Neural cell (in vitro differentiated cells): Measurements from ENCODE around the gene ITPKB.

Experiments
- EP300 ChIP-seq: fragments of 450-650 bp; conservative IDR thresholded peaks from 2 replicates; pipeline ENCODE4 v1.6.1; 2014; ENCODE audit warnings: antibody characterized with exemption, mild to moderate bottlenecking, moderate library complexity; ENCODE audit not compliant: poor library complexity, severe bottlenecking
- EZH2 ChIP-seq: fragments of 200-600, 300-800 bp; shearing (Covaris generic), sonication (generic); IDR thresholded peaks from 2 replicates; pipeline ENCODE4 v1.6.1; 2014; ENCODE audit warnings: antibody characterized with exemption, low read length, borderline replicate concordance, mild to moderate bottlenecking; ENCODE audit not compliant: insufficient read depth, poor library complexity, severe bottlenecking
- POLR2AphosphoS5 ChIP-seq: IDR thresholded peaks from 2 replicates; pipeline ENCODE4 v1.6.1; 2012
- RAD21 ChIP-seq: fragments of 450-650 bp; conservative IDR thresholded peaks from 2 replicates; pipeline ENCODE4 v1.6.1; 2014; ENCODE audit warnings: antibody characterized with exemption, mild to moderate bottlenecking, moderate library complexity
- SMC3 ChIP-seq: fragments of 450-650 bp; conservative IDR thresholded peaks from 2 replicates; pipeline ENCODE4 v1.6.1; 2014; ENCODE audit warnings: antibody characterized with exemption, mild to moderate bottlenecking, moderate library complexity; ENCODE audit not compliant: poor library complexity
- TAF1 ChIP-seq: IDR thresholded peaks from 2 replicates; pipeline ENCODE4 v1.6.1; 2012; ENCODE audit warnings: low read depth
- TF ChIP-seq, protein P1 (sequence below): fragments of 450-650 bp; IDR thresholded peaks from 2 replicates; pipeline ENCODE4 v1.5.1; 2014; ENCODE audit warnings: antibody characterized with exemption, mild to moderate bottlenecking, moderate library complexity; ENCODE audit not compliant: poor library complexity, severe bottlenecking
- TF ChIP-seq, protein P2 (sequence below): IDR thresholded peaks from 2 replicates; pipeline ENCODE4 v1.6.1; 2012; ENCODE audit warnings: borderline replicate concordance

DNA sequence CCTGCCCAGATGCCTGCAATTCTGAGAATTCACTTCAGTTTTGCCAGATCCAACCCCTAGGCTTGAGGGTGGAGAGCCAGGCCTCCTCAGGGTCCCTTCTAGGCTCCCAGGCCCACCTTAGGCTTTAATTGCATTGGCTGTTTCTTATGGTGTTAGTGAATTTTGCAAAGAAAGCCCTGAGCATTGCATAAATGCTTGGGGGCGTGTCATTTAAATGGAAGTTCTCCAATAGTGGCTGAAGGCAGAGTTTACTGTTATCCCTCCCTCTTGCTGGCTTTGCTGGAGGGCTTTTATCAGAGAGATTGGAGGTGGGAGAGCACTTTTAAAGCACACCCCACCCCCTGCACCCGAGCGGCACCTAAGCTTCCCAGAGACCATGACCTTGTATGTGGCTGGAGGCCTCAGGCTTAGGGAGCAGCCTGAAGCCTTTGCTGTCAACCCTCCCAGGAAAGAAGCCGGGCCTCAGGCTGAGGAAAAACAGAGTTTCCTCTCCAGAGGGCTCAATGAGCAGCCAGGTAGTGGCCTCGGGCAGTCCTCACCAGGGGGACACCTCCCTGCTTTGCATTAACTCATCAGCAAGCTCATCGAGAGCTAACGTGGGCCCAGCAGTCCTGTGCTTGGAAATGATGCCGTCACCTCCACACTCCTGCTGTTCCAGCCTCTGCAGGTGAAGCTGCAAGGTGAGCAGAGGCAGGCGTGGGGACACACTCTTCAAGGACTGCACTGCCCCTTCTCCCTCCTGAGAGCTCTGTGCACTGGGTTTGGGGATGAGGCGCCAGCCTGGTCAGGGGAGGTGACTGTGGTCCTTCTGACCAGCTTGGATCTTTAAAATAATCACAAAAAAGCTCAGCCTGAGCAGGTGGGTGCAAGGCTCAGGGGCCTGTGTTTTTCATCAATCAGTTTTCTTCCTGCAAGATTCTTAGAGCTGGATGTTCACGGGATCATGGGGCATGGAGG, 132.5 kb downstream of the ITPKB start:
- TF ChIP-seq EP300 (no peak), EZH2 (no peak), POLR2AphosphoS5 (no peak), TAF1 (no peak), RAD21 (no peak), SMC3 (no peak)
- TF ChIP-seq, protein P1, sequence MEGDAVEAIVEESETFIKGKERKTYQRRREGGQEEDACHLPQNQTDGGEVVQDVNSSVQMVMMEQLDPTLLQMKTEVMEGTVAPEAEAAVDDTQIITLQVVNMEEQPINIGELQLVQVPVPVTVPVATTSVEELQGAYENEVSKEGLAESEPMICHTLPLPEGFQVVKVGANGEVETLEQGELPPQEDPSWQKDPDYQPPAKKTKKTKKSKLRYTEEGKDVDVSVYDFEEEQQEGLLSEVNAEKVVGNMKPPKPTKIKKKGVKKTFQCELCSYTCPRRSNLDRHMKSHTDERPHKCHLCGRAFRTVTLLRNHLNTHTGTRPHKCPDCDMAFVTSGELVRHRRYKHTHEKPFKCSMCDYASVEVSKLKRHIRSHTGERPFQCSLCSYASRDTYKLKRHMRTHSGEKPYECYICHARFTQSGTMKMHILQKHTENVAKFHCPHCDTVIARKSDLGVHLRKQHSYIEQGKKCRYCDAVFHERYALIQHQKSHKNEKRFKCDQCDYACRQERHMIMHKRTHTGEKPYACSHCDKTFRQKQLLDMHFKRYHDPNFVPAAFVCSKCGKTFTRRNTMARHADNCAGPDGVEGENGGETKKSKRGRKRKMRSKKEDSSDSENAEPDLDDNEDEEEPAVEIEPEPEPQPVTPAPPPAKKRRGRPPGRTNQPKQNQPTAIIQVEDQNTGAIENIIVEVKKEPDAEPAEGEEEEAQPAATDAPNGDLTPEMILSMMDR, result no peak
- TF ChIP-seq, protein P2, sequence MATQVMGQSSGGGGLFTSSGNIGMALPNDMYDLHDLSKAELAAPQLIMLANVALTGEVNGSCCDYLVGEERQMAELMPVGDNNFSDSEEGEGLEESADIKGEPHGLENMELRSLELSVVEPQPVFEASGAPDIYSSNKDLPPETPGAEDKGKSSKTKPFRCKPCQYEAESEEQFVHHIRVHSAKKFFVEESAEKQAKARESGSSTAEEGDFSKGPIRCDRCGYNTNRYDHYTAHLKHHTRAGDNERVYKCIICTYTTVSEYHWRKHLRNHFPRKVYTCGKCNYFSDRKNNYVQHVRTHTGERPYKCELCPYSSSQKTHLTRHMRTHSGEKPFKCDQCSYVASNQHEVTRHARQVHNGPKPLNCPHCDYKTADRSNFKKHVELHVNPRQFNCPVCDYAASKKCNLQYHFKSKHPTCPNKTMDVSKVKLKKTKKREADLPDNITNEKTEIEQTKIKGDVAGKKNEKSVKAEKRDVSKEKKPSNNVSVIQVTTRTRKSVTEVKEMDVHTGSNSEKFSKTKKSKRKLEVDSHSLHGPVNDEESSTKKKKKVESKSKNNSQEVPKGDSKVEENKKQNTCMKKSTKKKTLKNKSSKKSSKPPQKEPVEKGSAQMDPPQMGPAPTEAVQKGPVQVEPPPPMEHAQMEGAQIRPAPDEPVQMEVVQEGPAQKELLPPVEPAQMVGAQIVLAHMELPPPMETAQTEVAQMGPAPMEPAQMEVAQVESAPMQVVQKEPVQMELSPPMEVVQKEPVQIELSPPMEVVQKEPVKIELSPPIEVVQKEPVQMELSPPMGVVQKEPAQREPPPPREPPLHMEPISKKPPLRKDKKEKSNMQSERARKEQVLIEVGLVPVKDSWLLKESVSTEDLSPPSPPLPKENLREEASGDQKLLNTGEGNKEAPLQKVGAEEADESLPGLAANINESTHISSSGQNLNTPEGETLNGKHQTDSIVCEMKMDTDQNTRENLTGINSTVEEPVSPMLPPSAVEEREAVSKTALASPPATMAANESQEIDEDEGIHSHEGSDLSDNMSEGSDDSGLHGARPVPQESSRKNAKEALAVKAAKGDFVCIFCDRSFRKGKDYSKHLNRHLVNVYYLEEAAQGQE, result no peak
